HepG2 (cell line): ENCODE measurements around the gene BIVM. TPM values are rescaled to one million over a fixed set of nuclear protein-coding genes. Genes with fewer than 3 reads are reported as not detected.
A peak's percentile ranks its signal among the peaks of the same experiment; 100 is the strongest.

Experiments
- CEBPB ChIP-seq: IDR thresholded peaks from 2 replicates; pipeline ENCODE4 v1.6.1; 2011; ENCODE audit warnings: low read depth, low read length, improper control_type of control experiment, borderline replicate concordance
- CEBPG ChIP-seq: IDR thresholded peaks from 2 replicates; pipeline ENCODE4 v1.6.1; 2016
- EHMT2 ChIP-seq: fragments of 200-600 bp; sonication (generic); IDR thresholded peaks from 2 replicates; pipeline ENCODE4 v1.7.0; 2017; ENCODE audit warnings: antibody characterized with exemption, low read depth, low read length, borderline replicate concordance
- ELF1 ChIP-seq: sonication (generic); formaldehyde crosslinking; IDR thresholded peaks from 2 replicates; pipeline ENCODE4 v1.4.0; 2020; ENCODE audit warnings: missing genetic modification reagents
- HDAC1 ChIP-seq: sonication (generic); formaldehyde crosslinking; IDR thresholded peaks from 2 replicates; pipeline ENCODE4 v1.5.1; 2020; ENCODE audit warnings: mild to moderate bottlenecking, missing genetic modification reagents
- KDM6A ChIP-seq: IDR thresholded peaks from 2 replicates; pipeline ENCODE4 v1.6.1; 2016; ENCODE audit warnings: low read depth
- KLF13 ChIP-seq: sonication (generic); formaldehyde crosslinking; IDR thresholded peaks from 2 replicates; pipeline ENCODE4 v1.4.0; 2020; ENCODE audit warnings: mild to moderate bottlenecking, missing genetic modification reagents
- MAZ ChIP-seq, 2 experiments: sonication (generic) in 1 of 2; formaldehyde crosslinking in 1 of 2; IDR thresholded peaks; 2 replicates each; pipeline versions ENCODE4 v1.5.0 to v1.6.1; 2012 to 2020; ENCODE audit warnings: low read depth in 2 of 2, mild to moderate bottlenecking in 2 of 2, borderline replicate concordance in 1 of 2, improper control_type of control experiment in 1 of 2, low read length in 1 of 2, missing genetic modification reagents in 1 of 2, moderate library complexity in 1 of 2
- SMAD3 ChIP-seq: sonication (generic); formaldehyde crosslinking; IDR thresholded peaks from 2 replicates; pipeline ENCODE4 v1.4.0; 2020; ENCODE audit warnings: missing genetic modification reagents
- TBX3 ChIP-seq: fragments of 450-650 bp; IDR thresholded peaks from 2 replicates; pipeline ENCODE4 v1.6.1; 2017; ENCODE audit warnings: antibody characterized with exemption, mild to moderate bottlenecking, inconsistent platforms, borderline replicate concordance
- TRIM24 ChIP-seq: sonication (generic); formaldehyde crosslinking; IDR thresholded peaks from 2 replicates; pipeline ENCODE4 v1.8.0; 2022; ENCODE audit warnings: mild to moderate bottlenecking, missing genetic modification reagents
- ZFP37 ChIP-seq: sonication (generic); formaldehyde crosslinking; IDR thresholded peaks from 2 replicates; pipeline ENCODE4 v1.4.0; 2020; ENCODE audit warnings: missing genetic modification reagents, borderline replicate concordance
- ZNF160 ChIP-seq: sonication (generic); formaldehyde crosslinking; IDR thresholded peaks from 2 replicates; pipeline ENCODE4 v1.8.0; 2022; ENCODE audit warnings: mild to moderate bottlenecking, inconsistent platforms, missing genetic modification reagents
- ZNF224 ChIP-seq: sonication (generic); formaldehyde crosslinking; IDR thresholded peaks from 2 replicates; pipeline ENCODE4 v1.5.0; 2020; ENCODE audit warnings: mild to moderate bottlenecking, missing genetic modification reagents
- ZNF431 ChIP-seq: sonication (generic); formaldehyde crosslinking; IDR thresholded peaks from 2 replicates; pipeline ENCODE4 v1.9.0; 2022; ENCODE audit warnings: missing genetic modification reagents, low read depth, mild to moderate bottlenecking, borderline replicate concordance
- polyA plus RNA-seq, 8 experiments: library from polyadenylated mRNA; depleted of rRNA in 3 of 8; stranded (reverse) in 7 of 8; unstranded in 1 of 8; fragments of >200 nt; fragmentation: Illumina TruSeq in 4 of 8; extraction: Trizol in 4 of 8; gene quantifications; 2 replicates each; pipeline versions ENCODE4 v1.2.1 to v1.2.3, GENCODE V29; 2011 to 2016; ENCODE audit warnings: low read depth in 4 of 8, missing spikeins in 1 of 8, mixed read lengths in 1 of 8; ENCODE audit not compliant: insufficient read depth in 1 of 8
- total RNA-seq, 5 experiments: library from RNA; depleted of rRNA; stranded (reverse); fragments of >200 nt; fragmentation: Illumina TruSeq; extraction: Trizol; gene quantifications; 2 replicates each; pipeline ENCODE4 v1.2.3, GENCODE V29; 2016; ENCODE audit warnings: low read depth in 1 of 5
- TF ChIP-seq, protein P1 (sequence below): sonication (generic); formaldehyde crosslinking; IDR thresholded peaks from 2 replicates; pipeline ENCODE4 v1.4.0; 2020; ENCODE audit warnings: mild to moderate bottlenecking, missing genetic modification reagents
- TF ChIP-seq, protein P2 (sequence below): sonication (generic); formaldehyde crosslinking; IDR thresholded peaks from 2 replicates; pipeline ENCODE4 v1.5.0; 2020; ENCODE audit warnings: missing genetic modification reagents
- TF ChIP-seq, protein P3 (sequence below): IDR thresholded peaks from 2 replicates; pipeline ENCODE4 v1.6.1; 2018; ENCODE audit warnings: missing genetic modification reagents, mild to moderate bottlenecking, missing compliant biosample characterization
- TF ChIP-seq, protein P4 (sequence below): sonication (generic); formaldehyde crosslinking; IDR thresholded peaks from 2 replicates; pipeline ENCODE4 v1.5.1; 2020; ENCODE audit warnings: mild to moderate bottlenecking, missing genetic modification reagents, moderate library complexity

The BIVM gene
- total and polyA plus RNA-seq, 2 of the 13 experiments (the other 11 are each of a cell fraction or from before 2014, with no cell fraction given): 10.4 to 15.8 TPM

DNA sequence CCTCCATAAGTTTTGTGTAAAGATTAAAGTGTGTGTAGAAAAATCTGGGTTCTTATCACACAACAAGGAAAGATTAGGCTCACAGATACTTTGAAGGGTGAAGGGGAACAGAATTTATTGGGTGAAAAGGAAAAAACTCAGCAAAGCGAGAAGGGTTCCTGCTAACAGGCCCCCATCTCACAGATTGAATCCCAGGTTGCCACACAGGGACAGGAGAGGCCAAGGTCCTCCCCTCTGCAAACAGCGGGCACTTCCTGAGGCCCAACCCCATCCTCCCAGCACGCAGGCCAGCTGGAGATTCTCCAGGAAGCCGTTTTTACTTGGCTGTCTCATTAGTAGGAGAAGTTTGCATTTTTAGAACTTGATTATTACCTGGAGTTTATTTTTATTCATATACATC is 31.7 kb downstream of the BIVM start (continued):
- TF ChIP-seq, protein P1, sequence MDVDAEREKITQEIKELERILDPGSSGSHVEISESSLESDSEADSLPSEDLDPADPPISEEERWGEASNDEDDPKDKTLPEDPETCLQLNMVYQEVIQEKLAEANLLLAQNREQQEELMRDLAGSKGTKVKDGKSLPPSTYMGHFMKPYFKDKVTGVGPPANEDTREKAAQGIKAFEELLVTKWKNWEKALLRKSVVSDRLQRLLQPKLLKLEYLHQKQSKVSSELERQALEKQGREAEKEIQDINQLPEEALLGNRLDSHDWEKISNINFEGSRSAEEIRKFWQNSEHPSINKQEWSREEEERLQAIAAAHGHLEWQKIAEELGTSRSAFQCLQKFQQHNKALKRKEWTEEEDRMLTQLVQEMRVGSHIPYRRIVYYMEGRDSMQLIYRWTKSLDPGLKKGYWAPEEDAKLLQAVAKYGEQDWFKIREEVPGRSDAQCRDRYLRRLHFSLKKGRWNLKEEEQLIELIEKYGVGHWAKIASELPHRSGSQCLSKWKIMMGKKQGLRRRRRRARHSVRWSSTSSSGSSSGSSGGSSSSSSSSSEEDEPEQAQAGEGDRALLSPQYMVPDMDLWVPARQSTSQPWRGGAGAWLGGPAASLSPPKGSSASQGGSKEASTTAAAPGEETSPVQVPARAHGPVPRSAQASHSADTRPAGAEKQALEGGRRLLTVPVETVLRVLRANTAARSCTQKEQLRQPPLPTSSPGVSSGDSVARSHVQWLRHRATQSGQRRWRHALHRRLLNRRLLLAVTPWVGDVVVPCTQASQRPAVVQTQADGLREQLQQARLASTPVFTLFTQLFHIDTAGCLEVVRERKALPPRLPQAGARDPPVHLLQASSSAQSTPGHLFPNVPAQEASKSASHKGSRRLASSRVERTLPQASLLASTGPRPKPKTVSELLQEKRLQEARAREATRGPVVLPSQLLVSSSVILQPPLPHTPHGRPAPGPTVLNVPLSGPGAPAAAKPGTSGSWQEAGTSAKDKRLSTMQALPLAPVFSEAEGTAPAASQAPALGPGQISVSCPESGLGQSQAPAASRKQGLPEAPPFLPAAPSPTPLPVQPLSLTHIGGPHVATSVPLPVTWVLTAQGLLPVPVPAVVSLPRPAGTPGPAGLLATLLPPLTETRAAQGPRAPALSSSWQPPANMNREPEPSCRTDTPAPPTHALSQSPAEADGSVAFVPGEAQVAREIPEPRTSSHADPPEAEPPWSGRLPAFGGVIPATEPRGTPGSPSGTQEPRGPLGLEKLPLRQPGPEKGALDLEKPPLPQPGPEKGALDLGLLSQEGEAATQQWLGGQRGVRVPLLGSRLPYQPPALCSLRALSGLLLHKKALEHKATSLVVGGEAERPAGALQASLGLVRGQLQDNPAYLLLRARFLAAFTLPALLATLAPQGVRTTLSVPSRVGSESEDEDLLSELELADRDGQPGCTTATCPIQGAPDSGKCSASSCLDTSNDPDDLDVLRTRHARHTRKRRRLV (CRISPR knock-in tag): no peak
- TF ChIP-seq HDAC1 (CRISPR knock-in tag) (no peak), KDM6A (CRISPR knock-in tag) (peak; percentile 93), CEBPG (CRISPR knock-in tag) (peak; percentile 83), ZFP37 (no peak), MAZ (IDR thresholded peaks at IDR 0.05; ENCODE audit: borderline replicate concordance, low read depth, low read length) (no peak), MAZ (CRISPR knock-in tag; IDR thresholded peaks at IDR 0.05; ENCODE audit: low read depth) (no peak), KLF13 (CRISPR knock-in tag) (no peak), ZNF160 (CRISPR knock-in tag) (no peak), TBX3 (no peak), ELF1 (CRISPR knock-in tag) (peak; percentile 72), ZNF431 (CRISPR knock-in tag) (no peak), CEBPB (peak; percentile 84), ZNF224 (CRISPR knock-in tag) (no peak), EHMT2 (no peak), TRIM24 (CRISPR knock-in tag) (no peak), SMAD3 (CRISPR knock-in tag) (0 out of 2 replicates have a peak, but pooled peaks have one; percentile 43)
- TF ChIP-seq, protein P2, sequence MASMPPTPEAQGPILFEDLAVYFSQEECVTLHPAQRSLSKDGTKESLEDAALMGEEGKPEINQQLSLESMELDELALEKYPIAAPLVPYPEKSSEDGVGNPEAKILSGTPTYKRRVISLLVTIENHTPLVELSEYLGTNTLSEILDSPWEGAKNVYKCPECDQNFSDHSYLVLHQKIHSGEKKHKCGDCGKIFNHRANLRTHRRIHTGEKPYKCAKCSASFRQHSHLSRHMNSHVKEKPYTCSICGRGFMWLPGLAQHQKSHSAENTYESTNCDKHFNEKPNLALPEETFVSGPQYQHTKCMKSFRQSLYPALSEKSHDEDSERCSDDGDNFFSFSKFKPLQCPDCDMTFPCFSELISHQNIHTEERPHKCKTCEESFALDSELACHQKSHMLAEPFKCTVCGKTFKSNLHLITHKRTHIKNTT (CRISPR knock-in tag): no peak
- TF ChIP-seq, protein P3, sequence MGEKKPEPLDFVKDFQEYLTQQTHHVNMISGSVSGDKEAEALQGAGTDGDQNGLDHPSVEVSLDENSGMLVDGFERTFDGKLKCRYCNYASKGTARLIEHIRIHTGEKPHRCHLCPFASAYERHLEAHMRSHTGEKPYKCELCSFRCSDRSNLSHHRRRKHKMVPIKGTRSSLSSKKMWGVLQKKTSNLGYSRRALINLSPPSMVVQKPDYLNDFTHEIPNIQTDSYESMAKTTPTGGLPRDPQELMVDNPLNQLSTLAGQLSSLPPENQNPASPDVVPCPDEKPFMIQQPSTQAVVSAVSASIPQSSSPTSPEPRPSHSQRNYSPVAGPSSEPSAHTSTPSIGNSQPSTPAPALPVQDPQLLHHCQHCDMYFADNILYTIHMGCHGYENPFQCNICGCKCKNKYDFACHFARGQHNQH (CRISPR knock-in tag): peak; percentile 55; the same call in 1 of the 2 replicates
- TF ChIP-seq, protein P4, sequence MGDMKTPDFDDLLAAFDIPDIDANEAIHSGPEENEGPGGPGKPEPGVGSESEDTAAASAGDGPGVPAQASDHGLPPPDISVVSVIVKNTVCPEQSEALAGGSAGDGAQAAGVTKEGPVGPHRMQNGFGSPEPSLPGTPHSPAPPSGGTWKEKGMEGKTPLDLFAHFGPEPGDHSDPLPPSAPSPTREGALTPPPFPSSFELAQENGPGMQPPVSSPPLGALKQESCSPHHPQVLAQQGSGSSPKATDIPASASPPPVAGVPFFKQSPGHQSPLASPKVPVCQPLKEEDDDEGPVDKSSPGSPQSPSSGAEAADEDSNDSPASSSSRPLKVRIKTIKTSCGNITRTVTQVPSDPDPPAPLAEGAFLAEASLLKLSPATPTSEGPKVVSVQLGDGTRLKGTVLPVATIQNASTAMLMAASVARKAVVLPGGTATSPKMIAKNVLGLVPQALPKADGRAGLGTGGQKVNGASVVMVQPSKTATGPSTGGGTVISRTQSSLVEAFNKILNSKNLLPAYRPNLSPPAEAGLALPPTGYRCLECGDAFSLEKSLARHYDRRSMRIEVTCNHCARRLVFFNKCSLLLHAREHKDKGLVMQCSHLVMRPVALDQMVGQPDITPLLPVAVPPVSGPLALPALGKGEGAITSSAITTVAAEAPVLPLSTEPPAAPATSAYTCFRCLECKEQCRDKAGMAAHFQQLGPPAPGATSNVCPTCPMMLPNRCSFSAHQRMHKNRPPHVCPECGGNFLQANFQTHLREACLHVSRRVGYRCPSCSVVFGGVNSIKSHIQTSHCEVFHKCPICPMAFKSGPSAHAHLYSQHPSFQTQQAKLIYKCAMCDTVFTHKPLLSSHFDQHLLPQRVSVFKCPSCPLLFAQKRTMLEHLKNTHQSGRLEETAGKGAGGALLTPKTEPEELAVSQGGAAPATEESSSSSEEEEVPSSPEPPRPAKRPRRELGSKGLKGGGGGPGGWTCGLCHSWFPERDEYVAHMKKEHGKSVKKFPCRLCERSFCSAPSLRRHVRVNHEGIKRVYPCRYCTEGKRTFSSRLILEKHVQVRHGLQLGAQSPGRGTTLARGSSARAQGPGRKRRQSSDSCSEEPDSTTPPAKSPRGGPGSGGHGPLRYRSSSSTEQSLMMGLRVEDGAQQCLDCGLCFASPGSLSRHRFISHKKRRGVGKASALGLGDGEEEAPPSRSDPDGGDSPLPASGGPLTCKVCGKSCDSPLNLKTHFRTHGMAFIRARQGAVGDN (CRISPR knock-in tag): peak; percentile 67
